MCF 10A (cell line): ENCODE data around the gene SPATS2. TPM values are rescaled to one million over a fixed set of nuclear protein-coding genes. Genes with fewer than 3 reads are reported as not detected.
A peak's percentile ranks its signal among the peaks of the same experiment; 100 is the strongest.

ENCODE experiments used
- BruUV-seq: library from RNA; stranded (reverse); fragments of 400-500 nt; replicated peaks from 2 replicates; lab custom pipeline; 2021; lab: Mats Ljungman, UMichigan
- CTCF ChIA-PET: fragments of 300-600 bp; sonication (Branson Sonifier 250); formaldehyde crosslinking; extraction: SDS; loops from one replicate; lab custom pipeline; 2021; ENCODE audit warnings: antibody characterized with exemption, inconsistent platforms; lab: Yijun Ruan, JAX
- POLR2A ChIA-PET: fragments of 300-600, 350-650 bp; sonication (Branson Sonifier 250); formaldehyde crosslinking; extraction: SDS; loops from one replicate; lab custom pipeline; 2020; ENCODE audit warnings: antibody characterized with exemption, inconsistent platforms; lab: Yijun Ruan, JAX
- DNase-seq: peaks from one replicate; pipeline ENCODE4 v3.0.0-alpha.2; 2018; ENCODE audit not compliant: unreplicated experiment
- H3K27ac Mint-ChIP-seq: one replicate; pipeline ENCODE4 v1.8.0; 2022; ENCODE audit warnings: mild to moderate bottlenecking, low read depth, mixed read lengths; ENCODE audit not compliant: unreplicated experiment
- H3K27me3 Mint-ChIP-seq: one replicate; pipeline ENCODE4 v1.8.0; 2022; ENCODE audit warnings: mixed read lengths; ENCODE audit not compliant: insufficient read depth, unreplicated experiment
- H3K36me3 Mint-ChIP-seq: one replicate; pipeline ENCODE4 v1.8.0; 2022; ENCODE audit warnings: mild to moderate bottlenecking, moderate library complexity, mixed read lengths; ENCODE audit not compliant: insufficient read depth, unreplicated experiment
- H3K4me1 Mint-ChIP-seq: one replicate; pipeline ENCODE4 v1.8.0; 2022; ENCODE audit warnings: mixed read lengths; ENCODE audit not compliant: insufficient read depth, unreplicated experiment
- H3K4me3 Mint-ChIP-seq: one replicate; pipeline ENCODE4 v1.8.0; 2022; ENCODE audit warnings: mild to moderate bottlenecking, moderate library complexity, mixed read lengths; ENCODE audit not compliant: unreplicated experiment
- H3K9me3 Mint-ChIP-seq: one replicate; pipeline ENCODE4 v1.8.0; 2022; ENCODE audit warnings: mixed read lengths; ENCODE audit not compliant: unreplicated experiment
- CTCF ChIP-seq: fragments of 200-600 bp; IDR thresholded peaks from one replicate; pipeline ENCODE4 v1.8.0; 2022; ENCODE audit warnings: antibody characterized with exemption, mild to moderate bottlenecking; ENCODE audit not compliant: unreplicated experiment
- intact Hi-C: fragments of 100-400 bp; cut with micrococcal nuclease; formaldehyde crosslinking; loops from 2 replicates; pipeline ENCODE4 v1.14.1; 2022
- total RNA-seq: library from RNA; stranded (reverse); gene quantifications from 2 replicates; pipeline ENCODE4 v1.2.3, GENCODE V29; 2022

SPATS2 gene
- total RNA-seq, 1 experiment from 2014 or later, result 26.0 TPM

DNA sequence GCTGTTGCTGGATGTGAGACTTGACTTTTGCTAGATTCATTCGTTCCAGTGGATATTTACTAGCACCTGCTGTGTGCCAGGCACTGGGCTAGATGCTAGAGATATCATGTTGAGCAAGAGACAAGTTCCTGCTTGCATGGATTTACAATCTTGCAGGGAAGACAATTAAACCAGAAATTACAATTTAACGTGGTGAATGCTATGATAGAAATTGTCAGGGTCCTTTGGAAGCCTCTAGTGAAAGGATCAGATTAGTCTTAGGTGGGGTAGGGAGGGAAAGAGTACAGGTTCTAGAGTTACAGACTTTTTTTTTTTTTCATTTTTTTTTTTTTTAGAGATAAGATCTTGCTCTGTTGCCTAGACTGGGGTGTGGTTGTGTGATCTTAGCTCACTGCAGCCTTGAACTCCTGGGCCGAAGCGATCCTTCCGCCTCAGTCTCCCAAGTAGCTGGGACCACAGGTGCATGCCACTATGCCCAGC lies 36.7 kb downstream of the SPATS2 start:
- H3K9me3 Mint-ChIP-seq, result no peaks in the 10 kb centered on the region
- H3K4me1 Mint-ChIP-seq, result peaks cover 23% of the 10 kb centered on the region
- no peak overlapping the region for H3K27ac Mint-ChIP-seq
- POLR2A ChIA-PET, result interaction anchor here (1.2 kb wide), 1 partner anchor 105 kb away, joined by 4 read pairs; no protein-coding TSS in a partner anchor
- no peak for TF ChIP-seq CTCF
- CTCF ChIA-PET, result interaction anchor here (0.7 kb wide), 1 partner anchor 57 kb away, joined by 5 read pairs; no protein-coding TSS in a partner anchor
- peaks cover 5% of the 10 kb centered on the region for H3K36me3 Mint-ChIP-seq
- BruUV-seq, result no TSS peak
- no peaks in the 10 kb centered on the region for H3K27me3 Mint-ChIP-seq
- intact Hi-C loops, result no loop called here
- no peak overlapping the region for H3K4me3 Mint-ChIP-seq
- peak; percentile 33 for DNase-seq

- Mint-ChIP-seq H3K9me3 (no peaks in the 10 kb centered on the region), H3K27me3 (no peaks in the 10 kb centered on the region), H3K4me1 (peaks cover 23% of the 10 kb centered on the region), H3K27ac (no peak overlapping the region), H3K36me3 (peaks cover 5% of the 10 kb centered on the region), H3K4me3 (no peak overlapping the region)
- CTCF ChIA-PET, result interaction anchor here (1.4 kb wide), 1 partner anchor 46 kb away, joined by 3 read pairs; no protein-coding TSS in a partner anchor
- TF ChIP-seq CTCF, result no peak
- POLR2A ChIA-PET, result interaction anchor here (0.5 to 1.2 kb wide), 3 partner anchors 104 to 336 kb away, joined by 3 to 4 read pairs (median 3); partner anchors contain the start of gene TMBIM6
- no peak for DNase-seq
- BruUV-seq, result no TSS peak
- intact Hi-C loops, result no loop called here
These were observed 37.7 kb downstream of the SPATS2 start for GRCh38 chr12:49404956-49405355.

GRCh38 chr12:49410818-49411217 lies 43.6 kb downstream of the SPATS2 start:
- H3K27me3 Mint-ChIP-seq, result no peaks in the 10 kb centered on the region
- POLR2A ChIA-PET, result no interaction called here
- no TSS peak for BruUV-seq
- DNase-seq, result no peak
- no peak overlapping the region for H3K4me3 Mint-ChIP-seq
- CTCF ChIA-PET, result no interaction called here
- no peak overlapping the region for H3K27ac Mint-ChIP-seq
- peaks cover 8% of the 10 kb centered on the region for H3K4me1 Mint-ChIP-seq
- no peaks in the 10 kb centered on the region for H3K9me3 Mint-ChIP-seq
- no peak for TF ChIP-seq CTCF
- intact Hi-C loops, result no loop called here
- H3K36me3 Mint-ChIP-seq, result peaks cover 12% of the 10 kb centered on the region

DNA sequence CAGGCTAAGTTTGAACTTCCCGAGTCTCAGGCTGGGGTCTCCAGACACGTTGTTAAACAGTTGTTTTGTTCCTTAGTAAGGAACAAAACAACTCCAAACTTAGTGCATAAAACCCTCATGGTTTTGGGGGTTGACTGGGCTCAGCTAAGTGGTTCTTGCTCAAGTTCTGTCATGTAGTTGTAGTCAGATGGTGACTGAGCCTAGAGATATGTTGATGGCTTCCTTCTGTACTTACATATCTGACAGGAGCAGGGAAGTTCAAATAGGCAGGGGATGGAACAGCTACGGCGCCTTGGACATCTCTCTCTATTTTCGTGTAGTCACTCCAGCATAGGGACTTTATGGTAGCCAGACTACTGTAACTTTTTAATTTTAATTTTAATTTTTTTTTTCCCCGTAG lies 45.7 kb downstream of the SPATS2 start:
- ChIA-PET POLR2A (interaction anchor here (0.6 to 1.2 kb wide), 2 partner anchors 12 to 110 kb away, joined by 3 to 4 read pairs; no protein-coding TSS in a partner anchor), CTCF (interaction anchor here (0.5 to 1.2 kb wide), 3 partner anchors 41 to 141 kb away, joined by 3 to 4 read pairs (median 3); no protein-coding TSS in a partner anchor)
- no peak for TF ChIP-seq CTCF
- no peak overlapping the region for H3K27ac Mint-ChIP-seq
- H3K4me1 Mint-ChIP-seq, result peaks cover 8% of the 10 kb centered on the region
- H3K9me3 Mint-ChIP-seq, result no peaks in the 10 kb centered on the region
- peaks cover 7% of the 10 kb centered on the region for H3K36me3 Mint-ChIP-seq
- no peaks in the 10 kb centered on the region for H3K27me3 Mint-ChIP-seq
- intact Hi-C loops, result no loop called here
- no peak overlapping the region for H3K4me3 Mint-ChIP-seq
- DNase-seq, result no peak
- BruUV-seq, result no TSS peak
